ENCODE data around the gene NCOR1. TPM values are rescaled to one million over a fixed set of nuclear protein-coding genes. Genes with fewer than 3 reads are reported as not detected.

The NCOR1 gene
- total and polyA plus RNA-seq, 4 experiments from 2014 or later = 26.4 to 169 (median 162) TPM

DNA sequence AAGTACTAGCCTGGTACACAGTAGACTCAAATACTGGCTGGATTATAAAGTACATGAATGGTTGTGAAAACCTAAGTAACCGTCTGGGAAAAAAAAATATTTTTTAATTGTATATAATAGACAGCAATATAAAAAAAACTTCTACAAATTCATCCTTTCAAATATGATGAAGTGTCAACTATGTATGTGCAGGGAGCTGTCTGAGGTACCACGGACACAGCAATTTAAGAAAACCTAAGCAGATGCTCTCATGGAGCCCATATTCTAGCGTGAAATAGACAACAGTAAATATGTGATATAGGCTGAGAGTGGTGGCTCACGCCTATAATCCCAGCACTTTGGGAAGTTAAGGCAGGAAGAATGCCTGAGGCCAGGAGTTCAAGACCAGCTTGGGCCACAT lies 111.1 kb downstream of the NCOR1 start:
- no peak for DNase-seq

DNA sequence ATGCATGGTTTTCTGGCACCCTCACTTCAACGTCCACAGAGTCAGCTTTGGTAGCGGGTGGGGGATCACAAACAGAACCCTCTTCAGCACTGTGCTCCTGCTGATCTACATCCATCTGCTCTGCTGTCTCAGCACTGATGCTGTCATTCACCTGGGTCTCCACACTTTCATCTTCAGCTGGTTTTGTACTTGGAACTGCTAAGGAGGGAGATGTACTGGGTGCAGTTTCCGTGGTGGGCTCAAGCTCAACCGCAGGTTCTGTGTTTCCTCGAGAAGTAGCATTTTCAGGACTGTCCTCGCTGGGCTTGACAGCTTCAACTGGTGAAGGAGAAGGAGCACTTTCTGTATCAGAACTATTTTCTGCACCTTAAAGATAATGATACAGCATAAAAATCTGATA lies 113.9 kb downstream of the NCOR1 start:
- peak overlapping the region in 1 of 7 donors; percentile 25 for H3K27ac Mint-ChIP-seq

More for the DNA sequence above, 111.1 kb downstream of the NCOR1 start:
- no peaks in the 10 kb centered on the region for H3K27me3 Mint-ChIP-seq
- H3K36me3 Mint-ChIP-seq = peaks cover 38 to 61% of the 10 kb centered on the region in 2 donors
- Histone ChIP-seq H3K9me3 (ENCODE audit: control insufficient read depth in 1 of 2, low read length in 2 of 2) (no peaks in the 10 kb centered on the region), H3K4me1 (ENCODE audit: insufficient read depth, low read length) (no peaks in the 10 kb centered on the region), H3K27ac (ENCODE audit: low read depth, low read length) (no peak overlapping the region), H3K4me3 (ENCODE audit: low read length in 2 of 2) (no peak overlapping the region), H3K27me3 (ENCODE audit: insufficient read depth, low read length) (no peaks in the 10 kb centered on the region), H3K36me3 (ENCODE audit: insufficient read depth, low read length) (peaks cover 32% of the 10 kb centered on the region)
- intact Hi-C loops (cut with micrococcal nuclease) = no loop called here
- CTCF ChIA-PET (ENCODE audit: partially characterized antibody) = no interaction called here
- no peak overlapping the region for H3K27ac Mint-ChIP-seq
- POLR2A ChIA-PET (ENCODE audit: partially characterized antibody) = no interaction called here
- H3K4me3 Mint-ChIP-seq = no peak overlapping the region
- no peaks in the 10 kb centered on the region for H3K9me3 Mint-ChIP-seq
- peaks cover 0 to 16% (median 6%) of the 10 kb centered on the region in 4 donors for H3K4me1 Mint-ChIP-seq

DNA sequence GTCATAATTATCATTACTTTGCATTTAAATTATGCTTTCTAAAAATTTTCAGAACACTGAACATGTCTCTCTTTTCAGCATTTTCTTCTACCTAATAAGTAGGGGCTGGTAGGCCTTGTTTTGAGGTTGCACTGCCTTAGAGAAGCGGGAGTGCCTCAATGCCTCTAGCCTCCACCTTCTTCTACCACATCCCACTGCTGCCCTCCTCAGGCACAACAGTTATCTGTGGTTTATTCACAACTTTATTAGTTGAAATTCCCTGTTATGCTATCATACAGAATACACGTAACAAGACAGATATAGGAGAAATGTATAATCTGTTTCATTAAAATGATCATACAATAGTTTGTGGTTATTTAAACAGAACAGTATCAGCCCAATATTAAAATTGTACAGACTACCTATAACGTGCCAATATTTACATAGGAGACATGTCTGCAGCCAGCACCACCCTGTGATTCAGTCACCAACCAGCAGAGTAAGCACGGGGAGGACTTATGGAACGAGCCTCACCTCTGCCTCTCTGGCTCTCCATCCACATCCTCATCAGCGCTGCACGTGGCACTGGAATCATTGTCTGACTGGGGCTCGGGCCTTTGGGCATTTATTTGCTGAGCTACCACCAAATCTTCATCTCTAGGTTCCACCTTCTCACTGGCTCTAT lies 114.5 kb downstream of the NCOR1 start:
- H3K27ac ChIP-seq (ENCODE audit: low read depth, low read length) = no peak overlapping the region
- Mint-ChIP-seq H3K27me3 (no peaks in the 10 kb centered on the region), H3K27ac (peak overlapping the region in 3 of 7 donors; percentile 25 to 53 (median 46)), H3K4me1 (peaks cover 0 to 16% (median 8%) of the 10 kb centered on the region in 4 donors), H3K36me3 (peaks cover 47 to 66% of the 10 kb centered on the region in 2 donors), H3K9me3 (no peaks in the 10 kb centered on the region), H3K4me3 (no peak overlapping the region)
- ChIA-PET CTCF (ENCODE audit: partially characterized antibody) (no interaction called here), POLR2A (ENCODE audit: partially characterized antibody) (no interaction called here)
- no peak for DNase-seq
- intact Hi-C loops (cut with micrococcal nuclease) = no loop called here
- no peaks in the 10 kb centered on the region for H3K27me3 ChIP-seq (ENCODE audit: insufficient read depth, low read length)
- no peaks in the 10 kb centered on the region for H3K4me1 ChIP-seq (ENCODE audit: insufficient read depth, low read length)
- peaks cover 44% of the 10 kb centered on the region for H3K36me3 ChIP-seq (ENCODE audit: insufficient read depth, low read length)
- H3K9me3 ChIP-seq (ENCODE audit: control insufficient read depth in 1 of 2, low read length in 2 of 2) = no peaks in the 10 kb centered on the region
- H3K4me3 ChIP-seq (ENCODE audit: low read length in 2 of 2) = no peak overlapping the region

More for the DNA sequence above, 113.9 kb downstream of the NCOR1 start:
- no peak overlapping the region for H3K4me3 ChIP-seq (ENCODE audit: low read length in 2 of 2)
- H3K4me1 Mint-ChIP-seq = peaks cover 0 to 16% (median 8%) of the 10 kb centered on the region in 4 donors
- H3K9me3 ChIP-seq (ENCODE audit: control insufficient read depth in 1 of 2, low read length in 2 of 2) = no peaks in the 10 kb centered on the region
- H3K36me3 ChIP-seq (ENCODE audit: insufficient read depth, low read length) = peaks cover 43% of the 10 kb centered on the region
- H3K4me1 ChIP-seq (ENCODE audit: insufficient read depth, low read length) = no peaks in the 10 kb centered on the region
- H3K9me3 Mint-ChIP-seq = no peaks in the 10 kb centered on the region
- H3K27ac ChIP-seq (ENCODE audit: low read depth, low read length) = no peak overlapping the region
- intact Hi-C loops (cut with micrococcal nuclease) = no loop called here
- H3K36me3 Mint-ChIP-seq = peaks cover 46 to 69% of the 10 kb centered on the region in 2 donors
- CTCF ChIA-PET (ENCODE audit: partially characterized antibody) = no interaction called here
- no peak overlapping the region for H3K4me3 Mint-ChIP-seq
- no peak for DNase-seq
- H3K27me3 ChIP-seq (ENCODE audit: insufficient read depth, low read length) = no peaks in the 10 kb centered on the region
- POLR2A ChIA-PET (ENCODE audit: partially characterized antibody) = no interaction called here
- no peaks in the 10 kb centered on the region for H3K27me3 Mint-ChIP-seq

DNA sequence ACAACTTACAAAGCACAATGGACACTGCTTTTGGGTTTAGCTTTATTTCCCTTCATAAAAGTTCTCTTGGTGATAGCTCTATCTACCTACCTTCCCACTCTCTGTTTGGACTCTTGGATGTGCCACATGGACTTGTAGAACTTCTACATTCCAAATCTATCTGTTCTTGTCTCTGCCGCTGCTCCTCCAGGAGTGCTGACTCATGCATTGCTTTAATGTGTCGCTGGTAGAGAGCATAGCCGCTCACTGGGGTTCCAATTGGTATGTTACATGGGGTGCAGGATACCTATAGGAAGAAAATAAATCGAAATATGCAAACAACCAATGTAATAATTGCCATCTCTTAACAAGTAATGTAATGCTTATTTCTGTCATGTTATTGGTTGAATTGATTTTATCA lies 123.6 kb downstream of the NCOR1 start:
- no peak overlapping the region for H3K4me3 Mint-ChIP-seq
- H3K27ac Mint-ChIP-seq = peak overlapping the region in 4 of 7 donors; percentile 19 to 65 (median 47)
- H3K36me3 ChIP-seq (ENCODE audit: insufficient read depth, low read length) = peaks cover 22% of the 10 kb centered on the region
- H3K4me1 Mint-ChIP-seq = peaks cover 6 to 17% (median 9%) of the 10 kb centered on the region in 4 donors
- H3K27ac ChIP-seq (ENCODE audit: low read depth, low read length) = no peak overlapping the region
- H3K27me3 ChIP-seq (ENCODE audit: insufficient read depth, low read length) = no peaks in the 10 kb centered on the region
- ChIA-PET POLR2A (ENCODE audit: partially characterized antibody) (no interaction called here), CTCF (ENCODE audit: partially characterized antibody) (interaction anchor here (0.8 kb wide), 1 partner anchor 122 kb away, joined by 3 read pairs; no protein-coding TSS in a partner anchor)
- no peaks in the 10 kb centered on the region for H3K27me3 Mint-ChIP-seq
- peaks cover 26 to 55% of the 10 kb centered on the region in 2 donors for H3K36me3 Mint-ChIP-seq
- no peaks in the 10 kb centered on the region for H3K9me3 ChIP-seq (ENCODE audit: control insufficient read depth in 1 of 2, low read length in 2 of 2)
- no peak for DNase-seq
- no peaks in the 10 kb centered on the region for H3K4me1 ChIP-seq (ENCODE audit: insufficient read depth, low read length)
- no peak overlapping the region for H3K4me3 ChIP-seq (ENCODE audit: low read length in 2 of 2)
- intact Hi-C loops (cut with micrococcal nuclease) = no loop called here
- H3K9me3 Mint-ChIP-seq = no peaks in the 10 kb centered on the region

DNA sequence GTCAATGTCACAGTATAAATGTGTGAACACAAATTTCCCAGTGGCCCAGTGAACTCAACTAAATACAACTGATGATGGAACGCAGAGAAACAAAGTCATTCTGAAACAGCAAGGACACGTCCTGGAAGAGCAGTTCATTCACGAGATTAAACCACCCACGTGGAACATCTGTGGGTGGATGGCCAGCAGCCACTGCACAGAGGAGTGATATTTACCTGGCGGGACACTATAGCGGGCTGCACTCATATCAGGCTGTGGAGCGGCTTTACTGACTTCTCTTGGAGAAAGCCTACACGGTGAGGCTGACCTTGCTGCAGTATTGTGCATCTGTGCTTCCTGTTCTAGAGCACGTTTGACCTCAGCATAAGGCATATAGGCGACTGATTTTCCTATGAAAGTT lies 128.4 kb downstream of the NCOR1 start:
- no peak for DNase-seq
- H3K4me1 ChIP-seq (ENCODE audit: insufficient read depth, low read length) = peaks cover 14% of the 10 kb centered on the region
- Mint-ChIP-seq H3K9me3 (peaks cover 0 to 2% (median 0%) of the 10 kb centered on the region in 8 donors), H3K27ac (peak overlapping the region; percentile 1 to 79 (median 64)), H3K4me3 (peak overlapping the region in 5 of 8 donors; percentile 3 to 66 (median 23)), H3K4me1 (peaks cover 21 to 48% (median 33%) of the 10 kb centered on the region in 4 donors), H3K27me3 (no peaks in the 10 kb centered on the region), H3K36me3 (peaks cover 47 to 66% of the 10 kb centered on the region in 2 donors)
- no peaks in the 10 kb centered on the region for H3K27me3 ChIP-seq (ENCODE audit: insufficient read depth, low read length)
- no peak overlapping the region for H3K27ac ChIP-seq (ENCODE audit: low read depth, low read length)
- H3K4me3 ChIP-seq (ENCODE audit: low read length in 2 of 2) = no peak overlapping the region
- POLR2A ChIA-PET (ENCODE audit: partially characterized antibody) = no interaction called here
- peaks cover 12% of the 10 kb centered on the region for H3K36me3 ChIP-seq (ENCODE audit: insufficient read depth, low read length)
- intact Hi-C loops (cut with micrococcal nuclease) = no loop called here
- CTCF ChIA-PET (ENCODE audit: partially characterized antibody) = no interaction called here
- H3K9me3 ChIP-seq (ENCODE audit: control insufficient read depth in 1 of 2, low read length in 2 of 2) = no peaks in the 10 kb centered on the region

DNA sequence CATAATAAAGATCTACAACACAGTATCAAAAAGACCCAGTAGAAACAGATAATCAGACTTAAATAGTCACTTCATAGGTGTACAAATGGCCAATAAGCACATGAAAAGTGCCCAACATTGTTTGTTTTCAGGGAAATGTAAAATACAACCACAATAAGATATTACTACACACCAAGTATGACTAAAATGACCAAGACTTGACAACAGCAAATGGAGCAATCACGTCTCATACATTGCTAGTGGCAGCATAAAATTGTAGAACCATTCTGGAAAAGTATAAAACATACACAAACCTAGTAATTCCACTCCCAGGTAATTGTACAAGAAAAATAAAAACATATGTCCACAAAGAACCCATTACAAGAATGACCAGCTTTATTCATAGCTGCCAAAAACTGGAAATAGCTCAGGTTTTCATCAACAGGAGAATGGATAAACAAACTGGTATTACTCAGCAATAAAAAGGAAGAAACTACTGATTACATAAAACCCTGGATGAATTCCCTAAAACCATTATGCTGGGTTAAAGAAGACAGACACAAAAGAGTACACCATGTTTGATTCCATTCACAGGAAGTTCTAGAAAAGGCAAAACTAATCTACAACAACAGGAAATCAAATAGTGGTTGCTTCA lies 130.2 kb downstream of the NCOR1 start:
- Mint-ChIP-seq H3K9me3 (peaks cover 0 to 2% (median 0%) of the 10 kb centered on the region in 8 donors), H3K36me3 (peaks cover 49 to 61% of the 10 kb centered on the region in 2 donors), H3K4me3 (peak overlapping the region in 2 of 8 donors; percentile 7 to 56), H3K27me3 (no peaks in the 10 kb centered on the region), H3K27ac (peak overlapping the region in 6 of 7 donors; percentile 14 to 80 (median 69)), H3K4me1 (peaks cover 18 to 49% (median 33%) of the 10 kb centered on the region in 4 donors)
- Histone ChIP-seq H3K27ac (ENCODE audit: low read depth, low read length) (no peak overlapping the region), H3K27me3 (ENCODE audit: insufficient read depth, low read length) (no peaks in the 10 kb centered on the region), H3K4me1 (ENCODE audit: insufficient read depth, low read length) (peaks cover 14% of the 10 kb centered on the region), H3K9me3 (ENCODE audit: control insufficient read depth in 1 of 2, low read length in 2 of 2) (no peaks in the 10 kb centered on the region), H3K4me3 (ENCODE audit: low read length in 2 of 2) (no peak overlapping the region), H3K36me3 (ENCODE audit: insufficient read depth, low read length) (peaks cover 4% of the 10 kb centered on the region)
- POLR2A ChIA-PET (ENCODE audit: partially characterized antibody) = no interaction called here
- CTCF ChIA-PET (ENCODE audit: partially characterized antibody) = no interaction called here
- intact Hi-C loops (cut with micrococcal nuclease) = no loop called here
- no peak for DNase-seq

DNA sequence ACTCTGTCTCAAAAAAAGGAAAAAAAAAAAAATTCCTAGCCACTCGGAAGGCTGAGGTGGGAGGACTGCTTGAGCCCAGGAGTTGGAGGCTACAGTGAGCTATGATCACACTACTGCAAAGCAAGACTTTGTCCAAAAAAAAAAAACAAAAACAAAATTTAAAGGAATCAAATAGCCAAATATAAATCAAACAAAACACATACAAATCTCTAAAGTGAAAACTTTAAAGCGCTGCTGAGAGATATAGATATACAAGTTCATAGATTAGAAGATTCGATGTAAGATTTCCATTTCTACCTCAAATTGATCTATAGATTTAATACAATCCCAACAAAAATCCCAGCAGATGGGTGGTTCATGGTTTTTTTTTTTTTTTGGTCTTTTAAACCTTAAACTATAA lies 132.1 kb downstream of the NCOR1 start:
- peaks cover 63 to 72% of the 10 kb centered on the region in 2 donors for H3K36me3 Mint-ChIP-seq
- peaks cover 12% of the 10 kb centered on the region for H3K36me3 ChIP-seq (ENCODE audit: insufficient read depth, low read length)
- H3K9me3 ChIP-seq (ENCODE audit: control insufficient read depth in 1 of 2, low read length in 2 of 2) = no peaks in the 10 kb centered on the region
- H3K4me3 Mint-ChIP-seq = no peak overlapping the region
- no peak for DNase-seq
- POLR2A ChIA-PET (ENCODE audit: partially characterized antibody) = interaction anchor here (0.7 kb wide), 1 partner anchor 11 kb away, joined by 5 read pairs; no protein-coding TSS in a partner anchor
- H3K4me1 Mint-ChIP-seq = peaks cover 18 to 49% (median 29%) of the 10 kb centered on the region in 4 donors
- CTCF ChIA-PET (ENCODE audit: partially characterized antibody) = no interaction called here
- H3K27me3 ChIP-seq (ENCODE audit: insufficient read depth, low read length) = no peaks in the 10 kb centered on the region
- peaks cover 14% of the 10 kb centered on the region for H3K4me1 ChIP-seq (ENCODE audit: insufficient read depth, low read length)
- intact Hi-C loops (cut with micrococcal nuclease) = no loop called here
- no peaks in the 10 kb centered on the region for H3K27me3 Mint-ChIP-seq
- no peak overlapping the region for H3K27ac ChIP-seq (ENCODE audit: low read depth, low read length)
- H3K4me3 ChIP-seq (ENCODE audit: low read length in 2 of 2) = no peak overlapping the region
- H3K9me3 Mint-ChIP-seq = peaks cover 0 to 2% (median 0%) of the 10 kb centered on the region in 8 donors
- H3K27ac Mint-ChIP-seq = no peak overlapping the region
